HEK293 (cell line): ENCODE measurements around the gene GRK2.

Experiments
- KLF16 ChIP-seq: fragments of 450-650 bp; formaldehyde crosslinking; IDR thresholded peaks from 2 replicates; pipeline ENCODE4 v1.5.1; 2017; ENCODE audit warnings: missing biosample characterization, missing genetic modification characterization
- ZNF561 ChIP-seq: fragments of 450-650 bp; IDR thresholded peaks from 2 replicates; pipeline ENCODE4 v1.5.1; 2018; ENCODE audit warnings: missing biosample characterization, missing genetic modification characterization, borderline replicate concordance
- TF ChIP-seq, protein P1 (sequence below): fragments of 450-650 bp; formaldehyde crosslinking; IDR thresholded peaks from 2 replicates; pipeline ENCODE4 v1.5.1; 2016; ENCODE audit warnings: missing biosample characterization, missing genetic modification characterization
- TF ChIP-seq, protein P2 (sequence below): fragments of 450-650 bp; formaldehyde crosslinking; IDR thresholded peaks from 2 replicates; pipeline ENCODE4 v1.5.1; 2016; ENCODE audit warnings: missing biosample characterization, missing genetic modification characterization

DNA sequence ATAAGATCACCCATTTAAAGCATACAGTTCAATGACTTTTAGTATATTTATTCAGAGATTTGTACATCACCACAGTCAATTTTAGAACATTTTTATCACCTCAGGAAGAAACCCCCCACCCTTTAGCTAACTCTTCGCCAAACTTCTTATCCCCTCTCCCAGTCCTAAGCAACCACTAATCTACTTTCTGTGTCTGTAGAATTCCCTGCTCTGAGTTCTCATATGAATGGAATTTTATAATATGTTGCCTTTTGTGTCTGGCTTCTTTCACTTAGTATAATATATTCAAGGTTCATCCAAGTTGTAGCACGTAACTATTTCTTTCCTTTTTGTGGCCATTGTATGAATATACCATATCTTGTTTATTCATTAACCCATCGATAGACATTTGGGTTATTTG is 26.4 kb downstream of the GRK2 start:
- TF ChIP-seq, protein P1, sequence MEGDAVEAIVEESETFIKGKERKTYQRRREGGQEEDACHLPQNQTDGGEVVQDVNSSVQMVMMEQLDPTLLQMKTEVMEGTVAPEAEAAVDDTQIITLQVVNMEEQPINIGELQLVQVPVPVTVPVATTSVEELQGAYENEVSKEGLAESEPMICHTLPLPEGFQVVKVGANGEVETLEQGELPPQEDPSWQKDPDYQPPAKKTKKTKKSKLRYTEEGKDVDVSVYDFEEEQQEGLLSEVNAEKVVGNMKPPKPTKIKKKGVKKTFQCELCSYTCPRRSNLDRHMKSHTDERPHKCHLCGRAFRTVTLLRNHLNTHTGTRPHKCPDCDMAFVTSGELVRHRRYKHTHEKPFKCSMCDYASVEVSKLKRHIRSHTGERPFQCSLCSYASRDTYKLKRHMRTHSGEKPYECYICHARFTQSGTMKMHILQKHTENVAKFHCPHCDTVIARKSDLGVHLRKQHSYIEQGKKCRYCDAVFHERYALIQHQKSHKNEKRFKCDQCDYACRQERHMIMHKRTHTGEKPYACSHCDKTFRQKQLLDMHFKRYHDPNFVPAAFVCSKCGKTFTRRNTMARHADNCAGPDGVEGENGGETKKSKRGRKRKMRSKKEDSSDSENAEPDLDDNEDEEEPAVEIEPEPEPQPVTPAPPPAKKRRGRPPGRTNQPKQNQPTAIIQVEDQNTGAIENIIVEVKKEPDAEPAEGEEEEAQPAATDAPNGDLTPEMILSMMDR (tag by site-specific recombination) = no peak
- TF ChIP-seq, protein P2, sequence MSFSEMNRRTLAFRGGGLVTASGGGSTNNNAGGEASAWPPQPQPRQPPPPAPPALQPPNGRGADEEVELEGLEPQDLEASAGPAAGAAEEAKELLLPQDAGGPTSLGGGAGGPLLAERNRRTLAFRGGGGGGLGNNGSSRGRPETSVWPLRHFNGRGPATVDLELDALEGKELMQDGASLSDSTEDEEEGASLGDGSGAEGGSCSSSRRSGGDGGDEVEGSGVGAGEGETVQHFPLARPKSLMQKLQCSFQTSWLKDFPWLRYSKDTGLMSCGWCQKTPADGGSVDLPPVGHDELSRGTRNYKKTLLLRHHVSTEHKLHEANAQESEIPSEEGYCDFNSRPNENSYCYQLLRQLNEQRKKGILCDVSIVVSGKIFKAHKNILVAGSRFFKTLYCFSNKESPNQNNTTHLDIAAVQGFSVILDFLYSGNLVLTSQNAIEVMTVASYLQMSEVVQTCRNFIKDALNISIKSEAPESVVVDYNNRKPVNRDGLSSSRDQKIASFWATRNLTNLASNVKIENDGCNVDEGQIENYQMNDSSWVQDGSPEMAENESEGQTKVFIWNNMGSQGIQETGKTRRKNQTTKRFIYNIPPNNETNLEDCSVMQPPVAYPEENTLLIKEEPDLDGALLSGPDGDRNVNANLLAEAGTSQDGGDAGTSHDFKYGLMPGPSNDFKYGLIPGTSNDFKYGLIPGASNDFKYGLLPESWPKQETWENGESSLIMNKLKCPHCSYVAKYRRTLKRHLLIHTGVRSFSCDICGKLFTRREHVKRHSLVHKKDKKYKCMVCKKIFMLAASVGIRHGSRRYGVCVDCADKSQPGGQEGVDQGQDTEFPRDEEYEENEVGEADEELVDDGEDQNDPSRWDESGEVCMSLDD (tag by site-specific recombination) = no peak
- TF ChIP-seq ZNF561 (tag by site-specific recombination) (no peak), KLF16 (tag by site-specific recombination) (no peak)
